ENCODE data around the gene SPC25.

- TF ChIP-seq CTCF (IDR thresholded peaks at IDR 0.05), result no peak
- no peak for TF ChIP-seq POLR2A (IDR thresholded peaks at IDR 0.05)
These were observed 68.7 kb downstream of the SPC25 start for GRCh38 chr2:168821577-168821976.

Data from ovary (tissue), 3 donors.